Measurements from ENCODE around the gene THOP1. TPM values are rescaled to one million over a fixed set of nuclear protein-coding genes. Genes with fewer than 3 reads are reported as not detected.

Gene THOP1
- total RNA-seq, 2 donors from 2014 or later: 33.9 to 45.8 TPM

DNA sequence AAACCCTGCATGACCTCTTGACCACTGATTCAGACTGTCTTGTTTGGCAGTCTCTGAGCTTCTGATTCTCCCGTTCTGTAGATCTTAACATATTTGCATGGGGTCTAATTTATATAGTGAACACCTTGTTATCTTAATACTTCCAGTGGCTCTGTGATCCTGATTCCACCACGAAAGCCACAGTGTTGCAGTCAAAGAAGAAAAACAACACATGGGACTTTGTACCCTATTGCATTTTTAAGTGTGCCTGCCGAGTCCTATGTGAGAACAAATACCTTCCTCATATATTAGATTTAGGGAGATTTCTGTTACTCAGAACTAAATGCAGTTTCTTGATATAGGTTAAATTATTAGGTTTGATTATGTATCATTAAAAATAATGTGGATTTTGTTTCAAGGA is 69.5 kb downstream of the THOP1 start:
- Histone ChIP-seq H3K4me3 (no peak overlapping the region), H3K36me3 (peaks cover 51% of the 10 kb centered on the region), H3K9me3 (peaks cover 41 to 96% of the 10 kb centered on the region in 2 donors), H3K27ac (no peak overlapping the region), H3K4me1 (no peaks in the 10 kb centered on the region), H3K27me3 (no peaks in the 10 kb centered on the region)
- no peak for DNase-seq (ENCODE audit: low spot score)
- TF ChIP-seq, protein P1, sequence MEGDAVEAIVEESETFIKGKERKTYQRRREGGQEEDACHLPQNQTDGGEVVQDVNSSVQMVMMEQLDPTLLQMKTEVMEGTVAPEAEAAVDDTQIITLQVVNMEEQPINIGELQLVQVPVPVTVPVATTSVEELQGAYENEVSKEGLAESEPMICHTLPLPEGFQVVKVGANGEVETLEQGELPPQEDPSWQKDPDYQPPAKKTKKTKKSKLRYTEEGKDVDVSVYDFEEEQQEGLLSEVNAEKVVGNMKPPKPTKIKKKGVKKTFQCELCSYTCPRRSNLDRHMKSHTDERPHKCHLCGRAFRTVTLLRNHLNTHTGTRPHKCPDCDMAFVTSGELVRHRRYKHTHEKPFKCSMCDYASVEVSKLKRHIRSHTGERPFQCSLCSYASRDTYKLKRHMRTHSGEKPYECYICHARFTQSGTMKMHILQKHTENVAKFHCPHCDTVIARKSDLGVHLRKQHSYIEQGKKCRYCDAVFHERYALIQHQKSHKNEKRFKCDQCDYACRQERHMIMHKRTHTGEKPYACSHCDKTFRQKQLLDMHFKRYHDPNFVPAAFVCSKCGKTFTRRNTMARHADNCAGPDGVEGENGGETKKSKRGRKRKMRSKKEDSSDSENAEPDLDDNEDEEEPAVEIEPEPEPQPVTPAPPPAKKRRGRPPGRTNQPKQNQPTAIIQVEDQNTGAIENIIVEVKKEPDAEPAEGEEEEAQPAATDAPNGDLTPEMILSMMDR (IDR thresholded peaks at IDR 0.05): no peak

DNA sequence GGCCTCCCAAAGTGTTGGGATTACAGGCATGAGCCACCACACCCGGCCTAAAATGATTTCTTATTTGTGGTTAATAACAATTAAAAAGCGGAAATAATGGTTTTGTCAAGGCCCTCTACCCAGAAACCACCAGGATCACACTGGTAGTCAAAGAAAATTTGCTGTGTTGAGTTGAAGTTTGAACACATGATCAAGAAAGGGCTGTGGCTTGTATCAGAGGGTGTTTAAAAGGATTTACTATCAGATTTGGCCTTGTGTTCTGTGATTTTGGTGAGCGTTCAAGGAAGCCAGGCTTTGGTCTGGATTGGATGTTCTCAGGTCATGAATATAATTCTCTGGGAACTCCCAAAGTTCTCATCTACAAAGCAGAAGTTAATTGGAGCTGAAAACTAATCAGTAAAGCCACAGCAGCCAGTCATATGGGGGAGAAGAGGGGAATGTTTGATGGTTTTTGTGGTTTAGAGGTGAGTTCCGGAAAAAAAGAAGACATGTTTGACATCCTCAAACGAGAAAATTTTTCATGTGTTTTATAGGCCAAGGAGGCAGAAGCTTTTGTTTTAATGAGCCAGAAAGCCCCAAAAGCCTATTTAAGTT is 71.3 kb downstream of the THOP1 start:
- no peaks in the 10 kb centered on the region for H3K27me3 ChIP-seq
- DNase-seq (ENCODE audit: low spot score): no peak
- no peaks in the 10 kb centered on the region for H3K4me1 ChIP-seq
- H3K4me3 ChIP-seq: no peak overlapping the region
- TF ChIP-seq, protein P1 (IDR thresholded peaks at IDR 0.05): no peak
- H3K9me3 ChIP-seq: peaks cover 40 to 78% of the 10 kb centered on the region in 2 donors
- H3K36me3 ChIP-seq: peaks cover 38% of the 10 kb centered on the region
- H3K27ac ChIP-seq: no peak overlapping the region

DNA sequence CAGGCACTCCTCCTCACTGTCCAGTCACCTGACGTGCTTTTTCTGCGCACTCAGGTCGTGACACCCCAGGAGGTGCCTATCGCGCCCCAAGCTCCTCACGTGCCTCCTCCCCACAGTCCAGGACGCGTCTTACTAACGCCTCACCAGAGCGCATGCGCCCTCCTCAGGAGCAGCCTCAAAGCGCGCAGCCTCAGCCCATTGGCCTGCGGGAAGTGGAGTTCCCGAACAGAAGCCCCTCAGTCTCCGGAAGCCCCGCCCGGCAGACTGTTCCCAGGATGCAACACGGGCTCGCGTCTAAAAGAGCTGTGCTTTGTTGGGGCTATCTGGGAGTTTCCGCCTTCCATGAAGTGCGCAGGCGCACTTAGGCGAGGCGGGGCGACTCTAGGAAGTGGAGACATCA is 73.6 kb downstream of the THOP1 start:
- no peaks in the 10 kb centered on the region for H3K4me1 ChIP-seq
- H3K4me3 ChIP-seq: no peak overlapping the region
- peaks cover 17 to 55% of the 10 kb centered on the region in 2 donors for H3K9me3 ChIP-seq
- H3K36me3 ChIP-seq: peaks cover 15% of the 10 kb centered on the region
- H3K27me3 ChIP-seq: no peaks in the 10 kb centered on the region
- DNase-seq (ENCODE audit: low spot score): no peak
- no peak overlapping the region for H3K27ac ChIP-seq
- TF ChIP-seq, protein P1 (IDR thresholded peaks at IDR 0.05): no peak

DNA sequence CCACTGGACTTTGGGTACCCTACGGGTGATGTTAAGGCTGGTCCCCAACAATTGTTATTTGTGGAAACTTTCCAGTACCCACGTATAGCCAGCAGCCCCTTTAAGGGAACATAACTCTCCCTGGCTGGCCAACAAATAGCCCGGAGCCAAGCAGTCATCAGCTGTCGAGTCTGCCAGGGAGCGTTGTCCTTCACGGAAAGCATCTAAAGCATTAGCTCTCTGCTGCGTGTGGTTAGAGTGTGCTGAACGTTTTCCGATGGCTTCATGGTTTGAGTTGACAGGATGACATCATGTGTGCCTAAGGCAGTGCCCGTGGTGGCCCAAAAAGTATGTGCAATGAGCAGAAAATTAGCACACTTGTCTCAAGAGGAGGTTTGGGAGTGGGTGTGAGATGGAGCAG is 78.5 kb downstream of the THOP1 start:
- peaks cover 0 to 6% of the 10 kb centered on the region in 2 donors for H3K9me3 ChIP-seq
- H3K27me3 ChIP-seq: no peaks in the 10 kb centered on the region
- TF ChIP-seq, protein P1 (IDR thresholded peaks at IDR 0.05): no peak
- no peaks in the 10 kb centered on the region for H3K36me3 ChIP-seq
- no peaks in the 10 kb centered on the region for H3K4me1 ChIP-seq
- H3K4me3 ChIP-seq: no peak overlapping the region
- no peak for DNase-seq (ENCODE audit: low spot score)
- H3K27ac ChIP-seq: no peak overlapping the region

Other genes with a start within 250 kb of the THOP1 start
- gene GNG7, start 82.8 kb upstream of the THOP1 start, total RNA-seq: 10 to 100 TPM; 18.0 to 22.8 TPM
- 10 to 100 TPM; 36.5 to 58.0 TPM for gene DIRAS1, start 64.1 kb upstream of the THOP1 start, total RNA-seq
- gene SLC39A3, start 45.5 kb upstream of the THOP1 start, total RNA-seq: 10 to 100 TPM; 22.9 to 38.0 TPM
- 10 to 100 TPM; 52.3 to 60.9 TPM for gene SGTA, start 2.2 kb upstream of the THOP1 start, total RNA-seq
- gene ZNF554, start 34.4 kb downstream of the THOP1 start, total RNA-seq: 1 to 10 TPM; 3.5 to 6.0 TPM
- 1 to 10 TPM; 5.5 to 5.9 TPM for gene ZNF555, start 56.0 kb downstream of the THOP1 start, total RNA-seq
- gene ZNF556, start 81.8 kb downstream of the THOP1 start, total RNA-seq: not detected
- 1 to 10 TPM; 1.6 to 1.8 TPM for gene ZNF57, start 115.4 kb downstream of the THOP1 start, total RNA-seq
- gene ZNF77, start 159.5 kb downstream of the THOP1 start, total RNA-seq: 1 to 10 TPM; 1.7 to 4.2 TPM
- gene TLE6, start 192.1 kb downstream of the THOP1 start, total RNA-seq: 1 to 10 TPM; 2.1 to 5.2 TPM
- 100 to 1,000 TPM in 1 of 2 donors, 10 to 100 TPM in 1; 41.2 to 101 TPM for gene TLE2, start 243.8 kb downstream of the THOP1 start, total RNA-seq